ENCODE results near the gene AKT3. TPM values are rescaled to one million over a fixed set of nuclear protein-coding genes. Genes with fewer than 3 reads are reported as not detected.

AKT3 gene
- polyA plus RNA-seq, 3 donors = 0.81 to 1.7 (median 1.4) TPM

GRCh38 chr1:243459059-243459458 is 391.0 kb downstream of the AKT3 start:
- H3K4me3 Mint-ChIP-seq = peak overlapping the region; percentile 37 to 78
- WGBS (ENCODE audit: insufficient coverage) = 20% methylated on average over 2 of the region's 3 CpGs
- peaks cover 9% of the 10 kb centered on the region for H3K4me1 Mint-ChIP-seq
- no peaks in the 10 kb centered on the region for H3K27me3 ChIP-seq (ENCODE audit: control insufficient read depth in 2 of 2, insufficient read depth in 2 of 2, low read length in 2 of 2)
- no peak overlapping the region for H3K9ac ChIP-seq (ENCODE audit: insufficient read depth, low read length, poor library complexity, severe bottlenecking)
- peak overlapping the region in 4 of 7 donors; percentile 6 to 63 (median 47) for H3K27ac Mint-ChIP-seq
- H3K4me3 ChIP-seq (replicated peaks in 1 of 3; ENCODE audit: low read depth in 2 of 3, low read length in 3 of 3) = peak overlapping the region in 1 of 3 experiments; percentile 37
- peaks cover 32 to 35% of the 10 kb centered on the region in 2 donors for H3K36me3 Mint-ChIP-seq
- no peak for TF ChIP-seq CTCF (IDR thresholded peaks at IDR 0.05)
- no peaks in the 10 kb centered on the region for H3K27me3 Mint-ChIP-seq (ENCODE audit: low read depth in 3 of 3)
- intact Hi-C loops (cut with micrococcal nuclease) = no loop called here
- H3K4me2 ChIP-seq (replicated peaks; ENCODE audit: extremely low read depth, low read length, poor library complexity, severe bottlenecking) = peak overlapping the region; percentile 42
- H3K9me3 Mint-ChIP-seq = peaks cover 0 to 1% (median 0%) of the 10 kb centered on the region in 7 donors
- DNase-seq = peak; percentile 37 to 59 (median 41)
- H4K20me1 ChIP-seq (ENCODE audit: insufficient read depth, low read length) = no peaks in the 10 kb centered on the region
- peak overlapping the region; percentile 14 for H2AFZ ChIP-seq (ENCODE audit: insufficient read depth, low read depth, low read length, poor library complexity, severe bottlenecking)
- peaks cover 12 to 15% of the 10 kb centered on the region in 2 donors for H3K4me1 ChIP-seq (ENCODE audit: control insufficient read depth in 1 of 2, insufficient read depth in 2 of 2, low read length in 2 of 2)
- H3K36me3 ChIP-seq (replicated peaks in 1 of 2; ENCODE audit: control insufficient read depth in 1 of 2, insufficient read depth in 2 of 2, low read length in 2 of 2) = no peaks in the 10 kb centered on the region
- no peaks in the 10 kb centered on the region for H3K9me3 ChIP-seq (replicated peaks in 1 of 2; ENCODE audit: control insufficient read depth in 1 of 2, insufficient read depth in 1 of 2, low read length in 2 of 2)
- H3K79me2 ChIP-seq (ENCODE audit: insufficient read depth, low read length) = no peaks in the 10 kb centered on the region
- H3K27ac ChIP-seq (ENCODE audit: low read depth in 1 of 2, low read length in 2 of 2) = peak overlapping the region in 1 of 2 donors; percentile 59

DNA sequence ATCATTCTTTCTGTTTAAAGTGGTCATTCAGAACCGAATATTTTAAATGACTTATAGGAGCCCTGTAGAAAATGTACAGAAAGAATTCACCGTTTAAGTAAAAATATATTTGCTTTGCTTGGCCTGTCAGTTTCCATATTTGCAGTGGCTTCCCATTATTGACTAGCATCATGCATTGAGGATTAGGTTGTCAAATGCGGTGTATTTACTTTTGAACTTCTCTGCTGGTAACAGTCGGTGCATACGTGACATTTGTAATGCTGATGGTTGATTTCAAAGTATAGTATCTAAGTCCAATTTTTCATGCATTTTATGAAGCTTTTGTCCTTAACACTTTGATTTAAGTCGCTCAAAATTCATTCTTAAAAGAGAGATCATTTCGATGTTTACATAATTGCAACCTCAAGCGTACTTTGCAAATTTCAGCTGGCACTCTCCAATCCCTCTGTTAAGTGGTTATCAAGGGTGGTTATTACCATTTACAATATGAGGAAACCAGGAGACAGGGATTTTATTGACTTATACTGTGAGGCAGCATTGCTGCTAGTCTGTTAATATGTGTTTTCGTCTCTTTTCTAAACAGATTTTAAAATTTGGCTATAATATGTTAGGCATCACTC is 392.6 kb downstream of the AKT3 start:
- H3K9me3 Mint-ChIP-seq = peaks cover 0 to 1% (median 0%) of the 10 kb centered on the region in 7 donors
- Histone ChIP-seq H3K27me3 (ENCODE audit: control insufficient read depth in 2 of 2, insufficient read depth in 2 of 2, low read length in 2 of 2) (no peaks in the 10 kb centered on the region), H3K9ac (ENCODE audit: insufficient read depth, low read length, poor library complexity, severe bottlenecking) (no peak overlapping the region), H3K4me2 (replicated peaks; ENCODE audit: extremely low read depth, low read length, poor library complexity, severe bottlenecking) (no peak overlapping the region), H3K4me3 (replicated peaks in 1 of 3; ENCODE audit: low read depth in 2 of 3, low read length in 3 of 3) (no peak overlapping the region), H3K79me2 (ENCODE audit: insufficient read depth, low read length) (no peaks in the 10 kb centered on the region), H3K4me1 (ENCODE audit: control insufficient read depth in 1 of 2, insufficient read depth in 2 of 2, low read length in 2 of 2) (peaks cover 16 to 20% of the 10 kb centered on the region in 2 donors), H3K9me3 (replicated peaks in 1 of 2; ENCODE audit: control insufficient read depth in 1 of 2, insufficient read depth in 1 of 2, low read length in 2 of 2) (no peaks in the 10 kb centered on the region), H4K20me1 (ENCODE audit: insufficient read depth, low read length) (no peaks in the 10 kb centered on the region), H3K36me3 (replicated peaks in 1 of 2; ENCODE audit: control insufficient read depth in 1 of 2, insufficient read depth in 2 of 2, low read length in 2 of 2) (no peaks in the 10 kb centered on the region), H2AFZ (ENCODE audit: insufficient read depth, low read depth, low read length, poor library complexity, severe bottlenecking) (no peak overlapping the region), H3K27ac (ENCODE audit: low read depth in 1 of 2, low read length in 2 of 2) (no peak overlapping the region)
- intact Hi-C loops (cut with micrococcal nuclease) = no loop called here
- 100% methylated on average over 2 of the region's 9 CpGs for WGBS (ENCODE audit: insufficient coverage)
- H3K27ac Mint-ChIP-seq = no peak overlapping the region
- DNase-seq = no peak
- peaks cover 9% of the 10 kb centered on the region for H3K4me1 Mint-ChIP-seq
- no peaks in the 10 kb centered on the region for H3K27me3 Mint-ChIP-seq (ENCODE audit: low read depth in 3 of 3)
- H3K4me3 Mint-ChIP-seq = no peak overlapping the region
- no peak for TF ChIP-seq CTCF (IDR thresholded peaks at IDR 0.05)
- H3K36me3 Mint-ChIP-seq = peaks cover 29 to 30% of the 10 kb centered on the region in 2 donors

Data from CD14-positive monocyte (primary cell).